Right ventricle myocardium inferior (tissue), 1 donor: ENCODE data around the gene HPSE2. TPM values are rescaled to one million over a fixed set of nuclear protein-coding genes. Genes with fewer than 3 reads are reported as not detected.

ENCODE experiments used
- ATAC-seq: fragments of 200-7000 bp; cut with Tn5 transposase; one replicate; pipeline ENCODE4 v1.9.1; 2020; ENCODE audit warnings: mild to moderate bottlenecking, moderate library complexity
- DNase-seq: peaks from one replicate; pipeline ENCODE4 v3.0.0; 2021; ENCODE audit errors: missing footprints
- intact Hi-C: fragments of 100-400 bp; cut with DNase I; formaldehyde crosslinking; loops from one replicate; pipeline ENCODE4 v1.11.0; 2022
- total RNA-seq: library from RNA; stranded (reverse); fragmentation: NEBNext Ultra II Directional; extraction: Animal tissue kit (Norgen Biotek cat#: 25700); gene quantifications from one replicate; pipeline ENCODE4 v1.2.1, GENCODE V29; 2021
- donor health status: DM: no; HTN: yes; CAD: no; lungs with severe emphysema.

Gene HPSE2
- total RNA-seq, 1 donor from 2014 or later = 0.14 TPM

GRCh38 chr10:98892523-98892922 lies 343.1 kb downstream of the HPSE2 start:
- ATAC-seq = no peak
- intact Hi-C loops = no loop called here
- DNase-seq = no peak

GRCh38 chr10:98886686-98887085 lies 349.0 kb downstream of the HPSE2 start:
- intact Hi-C loops = no loop called here
- ATAC-seq = no peak
- DNase-seq = no peak

GRCh38 chr10:98885378-98885777 lies 350.3 kb downstream of the HPSE2 start:
- no peak for DNase-seq
- intact Hi-C loops = no loop called here
- ATAC-seq = no peak

GRCh38 chr10:98881789-98882188 lies 353.9 kb downstream of the HPSE2 start:
- ATAC-seq = no peak
- intact Hi-C loops = no loop called here
- no peak for DNase-seq

GRCh38 chr10:98880971-98881370 lies 354.7 kb downstream of the HPSE2 start:
- DNase-seq (no peak), ATAC-seq (no peak)
- intact Hi-C loops = no loop called here

- ATAC-seq (no peak), DNase-seq (no peak)
- intact Hi-C loops = no loop called here
These were observed 356.7 kb downstream of the HPSE2 start for GRCh38 chr10:98878921-98879320.

- DNase-seq (no peak), ATAC-seq (no peak)
- intact Hi-C loops = no loop called here
These were observed 357.2 kb downstream of the HPSE2 start for GRCh38 chr10:98878418-98878817.

GRCh38 chr10:98861962-98862361 lies 373.7 kb downstream of the HPSE2 start:
- no peak for DNase-seq
- ATAC-seq = no peak
- intact Hi-C loops = no loop called here

GRCh38 chr10:98858525-98858924 lies 377.1 kb downstream of the HPSE2 start:
- intact Hi-C loops = no loop called here
- DNase-seq (no peak), ATAC-seq (no peak)

- intact Hi-C loops = no loop called here
- DNase-seq = no peak
- ATAC-seq = no peak
These were observed 380.1 kb downstream of the HPSE2 start for GRCh38 chr10:98855403-98856189.

- ATAC-seq (no peak), DNase-seq (no peak)
- intact Hi-C loops = no loop called here
These were observed 383.0 kb downstream of the HPSE2 start for GRCh38 chr10:98852686-98853085.

- DNase-seq (no peak), ATAC-seq (no peak)
- intact Hi-C loops = no loop called here
These were observed 387.3 kb downstream of the HPSE2 start for GRCh38 chr10:98848361-98848760.

- intact Hi-C loops = no loop called here
- ATAC-seq (no peak), DNase-seq (no peak)
These were observed 388.9 kb downstream of the HPSE2 start for GRCh38 chr10:98846787-98847186.

GRCh38 chr10:98833542-98833941 lies 402.1 kb downstream of the HPSE2 start:
- DNase-seq (no peak), ATAC-seq (no peak)
- intact Hi-C loops = no loop called here

GRCh38 chr10:98832738-98833137 lies 402.9 kb downstream of the HPSE2 start:
- DNase-seq = no peak
- intact Hi-C loops = no loop called here
- ATAC-seq = no peak

GRCh38 chr10:98832196-98832595 lies 403.5 kb downstream of the HPSE2 start:
- no peak for ATAC-seq
- intact Hi-C loops = no loop called here

GRCh38 chr10:98831391-98831790 lies 404.3 kb downstream of the HPSE2 start:
- no peak for DNase-seq
- no peak for ATAC-seq
- intact Hi-C loops = no loop called here

More at GRCh38 chr10:98832196-98832595, 403.5 kb downstream of the HPSE2 start:
- no peak for DNase-seq

- intact Hi-C loops = no loop called here
- DNase-seq (no peak), ATAC-seq (no peak)
These were observed 409.9 kb downstream of the HPSE2 start for GRCh38 chr10:98825741-98826140.

- ATAC-seq (no peak), DNase-seq (no peak)
- intact Hi-C loops = no loop called here
These were observed 418.3 kb downstream of the HPSE2 start for GRCh38 chr10:98817396-98817795.

- intact Hi-C loops = no loop called here
- no peak for ATAC-seq
These were observed 420.4 kb downstream of the HPSE2 start for GRCh38 chr10:98815039-98815885.

More at GRCh38 chr10:98815039-98815885, 420.4 kb downstream of the HPSE2 start:
- no peak for DNase-seq
